Thyroid gland (tissue), 4 donors: Measurements from ENCODE around the gene SOX30. TPM values are rescaled to one million over a fixed set of nuclear protein-coding genes. Genes with fewer than 3 reads are reported as not detected.

Source experiments
- DNase-seq, 2 donors: peaks; one replicate each; pipeline ENCODE4 v3.0.0-alpha.2; 2019
- H3K27ac ChIP-seq, 3 donors: fragments of 200-600 bp; sonication (generic); 1 replicate in 2 of 3; 2 replicates in 1 of 3; pipeline ENCODE4 v1.5.1; 2016 to 2019; ENCODE audit warnings: mild to moderate bottlenecking in 1 of 3, moderate library complexity in 1 of 3
- H3K27me3 ChIP-seq: fragments of 200-600 bp; sonication (generic); one replicate; pipeline ENCODE4 v1.5.1; 2019
- H3K36me3 ChIP-seq, 2 donors: fragments of 200-600 bp; sonication (generic); one replicate each; pipeline ENCODE4 v1.5.1; 2016 to 2019
- H3K4me1 ChIP-seq, 2 donors: fragments of 200-600 bp; sonication (generic); one replicate each; pipeline ENCODE4 v1.5.1; 2017 to 2019
- H3K4me3 ChIP-seq, 3 donors: fragments of 200-600 bp; sonication (generic); replicated peaks in 1 of 3; 1 replicate in 2 of 3; 2 replicates in 1 of 3; pipeline ENCODE4 v1.5.1; 2016; ENCODE audit warnings: mild to moderate bottlenecking in 1 of 3
- H3K9me3 ChIP-seq: fragments of 200-600 bp; sonication (generic); one replicate; pipeline ENCODE4 v1.5.1; 2017
- POLR2A ChIP-seq, 2 donors: fragments of 450-650 bp; IDR thresholded peaks; one replicate each; pipeline ENCODE4 v1.6.1; 2017; ENCODE audit warnings: antibody characterized with exemption in 2 of 2, mild to moderate bottlenecking in 2 of 2, moderate library complexity in 1 of 2
- WGBS, 2 donors: methylation state at CpG; one replicate each; pipeline ENCODE4 v1.1.5; 2017; 5-methylcytosine and 5-hydroxymethylcytosine counted together
- intact Hi-C: fragments of 100-400 bp; cut with DNase I; formaldehyde crosslinking; loops from one replicate; pipeline ENCODE4 v1.15.1; 2023
- total RNA-seq, 4 donors: library from RNA; depleted of rRNA; stranded (reverse); fragments of >200 nt; gene quantifications; one replicate each; pipeline ENCODE4 v1.2.3, GENCODE V29; 2016
- TF ChIP-seq, protein P1 (sequence below), 6 experiments: fragments of 200-600 bp in 3 of 6; fragments of 450-650 bp in 3 of 6; sonication (generic) in 3 of 6; IDR thresholded peaks; one replicate each; pipeline ENCODE4 v1.5.1; 2016 to 2019; ENCODE audit warnings: antibody characterized with exemption in 6 of 6, mild to moderate bottlenecking in 2 of 6, inconsistent platforms in 1 of 6, moderate library complexity in 1 of 6

Gene SOX30
- total RNA-seq, 4 donors from 2014 or later, result 0.11 to 0.27 TPM; not detected in 2

DNA sequence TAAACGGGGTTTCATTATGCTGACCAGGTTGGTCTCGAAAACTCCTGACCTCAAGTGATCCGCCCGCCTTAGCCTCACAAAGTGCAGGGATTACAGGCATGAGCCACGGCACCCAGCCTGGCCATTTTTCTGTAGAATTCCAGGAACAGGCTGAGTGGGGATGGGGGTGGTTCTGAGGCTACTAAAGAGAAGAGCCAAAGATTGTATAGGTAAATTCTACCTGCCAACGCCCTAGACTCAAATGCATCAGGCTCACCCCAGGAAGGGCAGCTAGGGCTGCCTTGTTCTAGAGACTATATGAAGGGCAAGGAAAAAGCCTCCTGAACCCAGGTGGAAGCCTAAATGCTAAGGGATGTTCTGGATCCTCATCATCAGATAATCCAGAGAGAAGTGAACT is 17.5 kb upstream of the SOX30 start:
- intact Hi-C loops, result no loop called here
- H3K9me3 ChIP-seq, result no peaks in the 10 kb centered on the region
- 90 to 93% methylated on average over 6 of the region's 6 CpGs for WGBS, 2 donors
- DNase-seq, result no peak
- TF ChIP-seq, protein P1, sequence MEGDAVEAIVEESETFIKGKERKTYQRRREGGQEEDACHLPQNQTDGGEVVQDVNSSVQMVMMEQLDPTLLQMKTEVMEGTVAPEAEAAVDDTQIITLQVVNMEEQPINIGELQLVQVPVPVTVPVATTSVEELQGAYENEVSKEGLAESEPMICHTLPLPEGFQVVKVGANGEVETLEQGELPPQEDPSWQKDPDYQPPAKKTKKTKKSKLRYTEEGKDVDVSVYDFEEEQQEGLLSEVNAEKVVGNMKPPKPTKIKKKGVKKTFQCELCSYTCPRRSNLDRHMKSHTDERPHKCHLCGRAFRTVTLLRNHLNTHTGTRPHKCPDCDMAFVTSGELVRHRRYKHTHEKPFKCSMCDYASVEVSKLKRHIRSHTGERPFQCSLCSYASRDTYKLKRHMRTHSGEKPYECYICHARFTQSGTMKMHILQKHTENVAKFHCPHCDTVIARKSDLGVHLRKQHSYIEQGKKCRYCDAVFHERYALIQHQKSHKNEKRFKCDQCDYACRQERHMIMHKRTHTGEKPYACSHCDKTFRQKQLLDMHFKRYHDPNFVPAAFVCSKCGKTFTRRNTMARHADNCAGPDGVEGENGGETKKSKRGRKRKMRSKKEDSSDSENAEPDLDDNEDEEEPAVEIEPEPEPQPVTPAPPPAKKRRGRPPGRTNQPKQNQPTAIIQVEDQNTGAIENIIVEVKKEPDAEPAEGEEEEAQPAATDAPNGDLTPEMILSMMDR (IDR thresholded peaks at IDR 0.05), result no peak
- no peak for TF ChIP-seq POLR2A (IDR thresholded peaks at IDR 0.05)
- no peak overlapping the region for H3K4me3 ChIP-seq
- H3K27ac ChIP-seq, result no peak overlapping the region
- H3K27me3 ChIP-seq, result no peaks in the 10 kb centered on the region
- H3K4me1 ChIP-seq, result peaks cover 12 to 16% of the 10 kb centered on the region in 2 donors
- H3K36me3 ChIP-seq, result no peaks in the 10 kb centered on the region

DNA sequence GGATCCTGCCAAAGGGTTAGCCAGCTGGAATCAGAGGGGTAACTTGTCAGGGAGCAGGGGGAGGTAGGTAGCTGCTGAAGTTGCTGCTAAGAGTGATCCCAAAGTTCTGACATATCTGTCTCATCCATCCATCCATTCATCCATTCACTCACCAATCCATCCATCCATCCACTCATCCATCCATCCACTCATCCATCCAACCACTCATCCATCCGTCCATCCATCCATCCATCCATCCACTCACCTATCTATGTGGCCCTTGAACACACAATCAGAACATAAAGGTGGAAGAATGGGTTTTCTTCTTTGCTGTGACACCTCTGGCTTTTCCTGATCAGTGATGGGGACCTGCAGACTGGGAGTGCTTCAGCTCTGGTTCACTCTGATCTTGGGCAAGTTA is 16.1 kb upstream of the SOX30 start:
- intact Hi-C loops, result no loop called here
- H3K4me1 ChIP-seq, result peaks cover 12 to 16% of the 10 kb centered on the region in 2 donors
- H3K27me3 ChIP-seq, result no peaks in the 10 kb centered on the region
- H3K4me3 ChIP-seq, result no peak overlapping the region
- H3K36me3 ChIP-seq, result no peaks in the 10 kb centered on the region
- DNase-seq, result no peak
- H3K27ac ChIP-seq, result no peak overlapping the region
- no peaks in the 10 kb centered on the region for H3K9me3 ChIP-seq
- WGBS, 2 donors, result 72 to 80% methylated on average over 1 of the region's 1 CpG
- TF ChIP-seq, protein P1 (IDR thresholded peaks at IDR 0.05), result no peak
- no peak for TF ChIP-seq POLR2A (IDR thresholded peaks at IDR 0.05)

DNA sequence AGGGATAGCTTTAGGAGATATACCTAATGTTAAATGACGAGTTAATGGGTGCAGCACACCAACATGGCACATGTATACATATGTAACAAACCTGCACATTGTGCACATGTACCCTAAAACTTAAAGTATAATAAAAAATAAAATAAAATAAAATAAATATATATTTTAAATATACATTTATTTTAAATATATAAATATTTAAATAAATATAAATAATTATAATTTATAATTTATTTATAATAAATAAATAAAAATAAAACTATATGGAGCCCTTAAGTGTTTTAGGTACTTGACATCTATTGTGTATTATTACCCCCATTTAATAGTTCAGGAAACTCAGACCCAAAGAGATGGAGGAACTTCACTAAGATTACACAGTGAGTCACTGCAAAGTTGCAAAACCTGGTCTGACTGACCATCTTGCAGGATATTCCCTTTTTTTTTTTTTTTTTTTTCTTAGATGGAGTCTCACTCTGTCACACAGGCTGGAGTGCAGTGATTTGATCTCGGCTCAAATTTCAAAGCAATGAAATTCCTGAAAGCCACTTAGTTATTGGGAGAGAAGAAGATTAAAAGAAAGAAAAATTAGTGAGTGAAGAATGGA is 13.3 kb upstream of the SOX30 start:
- DNase-seq, result no peak
- intact Hi-C loops, result no loop called here
- Histone ChIP-seq H3K27ac (no peak overlapping the region), H3K27me3 (no peaks in the 10 kb centered on the region), H3K4me1 (peaks cover 1 to 5% of the 10 kb centered on the region in 2 donors), H3K4me3 (no peak overlapping the region), H3K9me3 (no peaks in the 10 kb centered on the region), H3K36me3 (no peaks in the 10 kb centered on the region)
- WGBS, 2 donors, result 81 to 83% methylated on average over 2 of the region's 2 CpGs
- TF ChIP-seq POLR2A (IDR thresholded peaks at IDR 0.05), result no peak
- TF ChIP-seq, protein P1 (IDR thresholded peaks at IDR 0.05), result no peak

DNA sequence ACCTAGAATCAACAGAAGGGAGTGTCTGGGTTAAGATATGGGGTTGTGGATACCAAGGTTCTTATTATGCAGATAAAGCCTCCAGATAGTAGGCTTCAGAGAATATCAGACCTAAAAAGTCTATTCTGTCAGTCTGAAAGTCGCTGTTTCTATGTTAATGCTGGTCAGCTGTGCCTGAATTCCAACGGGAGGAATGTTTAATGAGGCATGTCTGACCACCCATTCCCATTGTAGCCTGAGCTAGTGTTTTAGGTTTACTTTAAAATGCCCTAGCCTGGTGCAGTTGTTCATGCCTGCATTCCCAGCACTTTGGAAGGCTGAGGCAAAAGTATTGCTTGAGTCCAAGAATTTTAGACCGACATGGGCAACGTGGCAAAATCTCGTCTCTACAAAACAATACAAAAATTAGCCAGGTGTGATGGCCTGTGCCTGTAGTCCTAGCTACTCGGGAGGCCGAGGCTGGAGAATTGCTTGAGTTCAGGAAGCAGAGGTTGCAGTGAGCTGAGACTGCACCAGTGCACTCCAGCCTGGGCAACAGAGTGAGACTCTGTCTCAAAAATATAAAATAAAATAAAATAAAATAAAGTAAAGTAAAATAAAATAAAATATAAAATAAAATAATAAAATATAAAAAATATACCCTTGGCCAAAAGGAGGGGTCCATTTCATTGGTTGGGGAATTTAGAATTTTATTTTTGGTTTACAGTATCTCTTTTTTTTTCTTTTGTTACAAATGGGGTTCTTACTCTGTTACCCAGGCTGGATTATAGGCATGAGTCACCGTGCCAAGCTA is 7.8 kb upstream of the SOX30 start:
- intact Hi-C loops, result no loop called here
- H3K36me3 ChIP-seq, result no peaks in the 10 kb centered on the region
- no peaks in the 10 kb centered on the region for H3K4me1 ChIP-seq
- H3K4me3 ChIP-seq, result no peak overlapping the region
- H3K9me3 ChIP-seq, result no peaks in the 10 kb centered on the region
- 86% methylated on average over 8 of the region's 8 CpGs for WGBS, 2 donors
- no peak for DNase-seq
- no peak for TF ChIP-seq POLR2A (IDR thresholded peaks at IDR 0.05)
- TF ChIP-seq, protein P1 (IDR thresholded peaks at IDR 0.05), result no peak
- no peaks in the 10 kb centered on the region for H3K27me3 ChIP-seq
- no peak overlapping the region for H3K27ac ChIP-seq

DNA sequence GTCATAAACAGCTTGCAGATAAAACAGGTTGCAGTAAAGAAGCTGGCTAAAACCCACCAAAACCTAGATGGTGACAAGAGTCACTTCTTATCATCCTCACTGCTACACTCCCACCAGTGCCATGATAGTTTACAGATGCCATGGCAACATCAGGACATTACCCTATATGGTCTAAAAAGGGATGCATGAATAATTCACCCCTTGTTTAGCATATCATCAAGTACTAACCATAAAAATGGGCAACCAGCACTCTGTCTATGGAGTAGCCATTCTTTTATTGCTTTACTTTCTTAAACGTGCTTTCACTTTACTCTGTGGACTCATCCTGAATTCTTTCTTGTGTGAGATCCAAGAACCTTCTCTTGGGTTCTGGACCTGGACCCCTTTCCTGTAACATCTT is 6.7 kb upstream of the SOX30 start:
- Histone ChIP-seq H3K9me3 (no peaks in the 10 kb centered on the region), H3K4me3 (no peak overlapping the region), H3K27me3 (no peaks in the 10 kb centered on the region), H3K4me1 (no peaks in the 10 kb centered on the region), H3K36me3 (no peaks in the 10 kb centered on the region), H3K27ac (no peak overlapping the region)
- TF ChIP-seq, protein P1 (IDR thresholded peaks at IDR 0.05), result no peak
- TF ChIP-seq POLR2A (IDR thresholded peaks at IDR 0.05), result no peak
- intact Hi-C loops, result no loop called here
- WGBS, 2 donors, result 77 to 89% methylated on average over 1 of the region's 1 CpG
- DNase-seq, result no peak
